K562 (cell line): ENCODE measurements around the gene YARS1. TPM values are rescaled to one million over a fixed set of nuclear protein-coding genes. Genes with fewer than 3 reads are reported as not detected.

ENCODE experiments used
- ARID1B ChIP-seq: fragments of 450-650 bp; IDR thresholded peaks from 2 replicates; pipeline ENCODE4 v1.6.1; 2016; ENCODE audit warnings: antibody characterized with exemption, mild to moderate bottlenecking, inconsistent platforms
- ATF3 ChIP-seq, 2 experiments: fragments of 450-650 bp in 1 of 2; sonication (generic) in 1 of 2; formaldehyde crosslinking in 1 of 2; IDR thresholded peaks in 1 of 2; conservative IDR thresholded peaks in 1 of 2; 2 replicates each; pipeline versions ENCODE4 v1.6.1 to v1.8.1; 2016 to 2023; ENCODE audit warnings: mild to moderate bottlenecking in 2 of 2, moderate library complexity in 2 of 2, inconsistent platforms in 1 of 2, missing genetic modification reagents in 1 of 2
- BRD9 ChIP-seq: fragments of 450-650 bp; IDR thresholded peaks from 2 replicates; pipeline ENCODE4 v1.6.1; 2018; ENCODE audit warnings: low read depth; ENCODE audit not compliant: partially characterized antibody
- CBX2 ChIP-seq: fragments of 200-600 bp; sonication (generic); IDR thresholded peaks from one replicate; pipeline ENCODE4 v1.6.1; 2012; ENCODE audit warnings: mild to moderate bottlenecking, low read length, inconsistent platforms; ENCODE audit not compliant: insufficient read depth, poor library complexity, severe bottlenecking
- CEBPB ChIP-seq: fragments of 450-650 bp; IDR thresholded peaks from 2 replicates; pipeline ENCODE4 v1.6.1; 2016; ENCODE audit warnings: missing genetic modification characterization, missing compliant biosample characterization
- EP300 ChIP-seq: IDR thresholded peaks from 2 replicates; pipeline ENCODE4 v1.6.1; 2012; ENCODE audit warnings: low read length, improper control_type of control experiment
- FOXP1 ChIP-seq: sonication (generic); formaldehyde crosslinking; IDR thresholded peaks from 2 replicates; pipeline ENCODE4 v1.8.0; 2022; ENCODE audit warnings: mild to moderate bottlenecking, missing genetic modification reagents
- HLTF ChIP-seq: fragments of 450-650 bp; IDR thresholded peaks from 2 replicates; pipeline ENCODE4 v1.6.1; 2016
- MTA3 ChIP-seq: fragments of 450-650 bp; formaldehyde crosslinking; IDR thresholded peaks from 2 replicates; pipeline ENCODE4 v1.6.1; 2017; ENCODE audit warnings: mild to moderate bottlenecking, borderline replicate concordance
- PHB2 ChIP-seq: fragments of 450-650 bp; IDR thresholded peaks from 2 replicates; pipeline ENCODE4 v1.6.1; 2017; ENCODE audit warnings: low read depth
- POLR2AphosphoS5 ChIP-seq: IDR thresholded peaks from 2 replicates; pipeline ENCODE4 v1.6.1; 2011; ENCODE audit warnings: mild to moderate bottlenecking, low read depth, low read length, moderate library complexity; ENCODE audit not compliant: control insufficient read depth, insufficient read depth
- PRPF4 ChIP-seq: fragments of 200-400 bp; formaldehyde crosslinking; IDR thresholded peaks from one replicate; pipeline ENCODE4 v1.6.1; 2017; ENCODE audit warnings: low read length, low read depth, mild to moderate bottlenecking; ENCODE audit not compliant: insufficient read depth, poor library complexity, severe bottlenecking
- PTTG1 ChIP-seq: fragments of 450-650 bp; IDR thresholded peaks from 2 replicates; pipeline ENCODE4 v1.6.1; 2016; ENCODE audit warnings: low read depth, mild to moderate bottlenecking, missing genetic modification characterization, missing compliant biosample characterization
- RB1 ChIP-seq: fragments of 450-650 bp; IDR thresholded peaks from 2 replicates; pipeline ENCODE4 v1.6.1; 2017; ENCODE audit warnings: low read depth, mild to moderate bottlenecking
- SMARCA4 ChIP-seq: fragments of 450-650 bp; IDR thresholded peaks from 2 replicates; pipeline ENCODE4 v1.6.1; 2016
- TRIM25 ChIP-seq: fragments of 450-650 bp; IDR thresholded peaks from 2 replicates; pipeline ENCODE4 v1.7.0; 2016; ENCODE audit warnings: borderline replicate concordance
- TRIM28 ChIP-seq: fragments of 450-650 bp; IDR thresholded peaks from 2 replicates; pipeline ENCODE4 v1.6.1; 2017
- ZNF124 ChIP-seq: sonication (generic); formaldehyde crosslinking; IDR thresholded peaks from 2 replicates; pipeline ENCODE4 v1.8.1; 2022; ENCODE audit warnings: missing genetic modification reagents
- ZNF592 ChIP-seq: fragments of 450-650 bp; IDR thresholded peaks from 2 replicates; pipeline ENCODE4 v1.6.1; 2017; ENCODE audit warnings: antibody characterized with exemption, mild to moderate bottlenecking
- ZNF644 ChIP-seq: fragments of 200-800 bp; sonication (Bioruptor generic); IDR thresholded peaks from 2 replicates; pipeline ENCODE4 v1.6.1; 2016; ENCODE audit warnings: low read depth, missing genetic modification characterization, missing compliant biosample characterization
- ZNF830 ChIP-seq: fragments of 250-450 bp; sonication (Bioruptor Pico); IDR thresholded peaks from 2 replicates; pipeline ENCODE4 v1.5.0; 2021; ENCODE audit warnings: mild to moderate bottlenecking
- polyA plus RNA-seq, 8 experiments: library from polyadenylated mRNA; depleted of rRNA in 4 of 8; stranded (reverse) in 5 of 8; unstranded in 3 of 8; fragments of >200 nt; fragmentation: Nextera tagmentation in 2 of 8; fragmentation: Illumina TruSeq in 1 of 8; extraction: Ambion mirVana in 2 of 8; extraction: Trizol in 1 of 8; gene quantifications; 2 replicates each; pipeline versions ENCODE4 v1.2.1 to v1.2.3, GENCODE V29; 2011 to 2014; ENCODE audit warnings: inconsistent platforms in 1 of 8, missing spikeins in 1 of 8
- total RNA-seq, 7 experiments: library from RNA; depleted of rRNA in 6 of 7; stranded (reverse); fragments of >200 nt in 6 of 7; fragmentation: Illumina TruSeq in 2 of 7; extraction: Trizol in 2 of 7; gene quantifications; 2 replicates each; pipeline versions ENCODE4 v1.2.1 to v1.2.3, GENCODE V29; 2011 to 2021; ENCODE audit warnings: low replicate concordance in 1 of 7

YARS1 gene
- total and polyA plus RNA-seq, 9 of the 15 experiments (the other 6 are each of a cell fraction or from before 2014, with no cell fraction given) = 66.2 to 336 (median 201) TPM

GRCh38 chr1:32813941-32814739 is 3.0 kb downstream of the YARS1 start (continued):
- TF ChIP-seq ATF3 (IDR thresholded peaks at IDR 0.05) (peak; percentile 100), ATF3 (CRISPR knock-in tag; conservative IDR thresholded peaks at IDR 0.05) (peak; percentile 98), EP300 (peak; percentile 59), ZNF644 (tag) (peak; percentile 58; the same call in 1 of the 2 replicates), FOXP1 (0 out of 2 replicates have a peak, but pooled peaks have one; percentile 43), PTTG1 (tag) (no peak), CBX2 (no peak), TRIM25 (peak; percentile 35; the same call in 1 of the 2 replicates), TRIM28 (0 out of 2 replicates have a peak, but pooled peaks have one; percentile 17), HLTF (0 out of 2 replicates have a peak, but pooled peaks have one; percentile 57), ZNF830 (CRISPR knock-in tag) (0 out of 2 replicates have a peak, but pooled peaks have one; percentile 23), BRD9 (peak; percentile 82), ZNF124 (CRISPR knock-in tag) (no peak), RB1 (no peak), SMARCA4 (peak; percentile 94), ZNF592 (peak; percentile 42; the same call in 1 of the 2 replicates), POLR2AphosphoS5 (peak; percentile 40; the same call in 1 of the 2 replicates), CEBPB (tag) (peak; percentile 97), PHB2 (peak; percentile 47; the same call in 1 of the 2 replicates), MTA3 (peak; percentile 28; the same call in 1 of the 2 replicates), PRPF4 (no peak), ARID1B (peak; percentile 82)
